HK-2 (cell line): ENCODE results near the gene TLE2.
"Not testable (repeated sequence)": the region's sequence is repeated elsewhere in the genome, so short reads cannot be mapped to it uniquely, and the experiment has no call there.

Source experiments
- DNase-seq: peaks from one replicate; pipeline ENCODE4 v3.0.0-alpha.2; 2018; ENCODE audit not compliant: unreplicated experiment

TLE2 gene

DNA sequence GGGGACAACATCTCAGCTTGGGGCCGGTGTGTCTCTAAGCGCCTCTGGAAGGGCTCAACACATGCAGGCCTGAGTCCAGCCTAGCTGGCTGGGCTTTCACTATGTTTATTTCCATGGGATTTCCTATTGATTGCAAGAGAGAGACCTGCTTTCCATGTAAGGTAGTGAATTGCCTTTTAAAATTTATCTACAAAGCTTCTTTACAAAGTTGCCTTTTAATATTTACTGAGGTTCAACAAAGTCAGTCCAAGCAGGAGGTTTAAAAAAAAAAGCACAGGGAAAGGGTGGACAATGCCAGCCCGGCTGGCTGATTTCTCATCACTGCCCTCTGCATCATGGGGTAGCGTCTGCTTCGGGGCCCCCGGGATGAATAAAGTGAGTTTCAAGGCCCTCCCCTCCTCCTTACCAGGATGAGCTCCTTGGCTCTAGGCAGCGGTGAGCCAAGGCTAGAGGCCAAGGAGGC is 15.8 kb downstream of the TLE2 start:
- no peak for DNase-seq

DNA sequence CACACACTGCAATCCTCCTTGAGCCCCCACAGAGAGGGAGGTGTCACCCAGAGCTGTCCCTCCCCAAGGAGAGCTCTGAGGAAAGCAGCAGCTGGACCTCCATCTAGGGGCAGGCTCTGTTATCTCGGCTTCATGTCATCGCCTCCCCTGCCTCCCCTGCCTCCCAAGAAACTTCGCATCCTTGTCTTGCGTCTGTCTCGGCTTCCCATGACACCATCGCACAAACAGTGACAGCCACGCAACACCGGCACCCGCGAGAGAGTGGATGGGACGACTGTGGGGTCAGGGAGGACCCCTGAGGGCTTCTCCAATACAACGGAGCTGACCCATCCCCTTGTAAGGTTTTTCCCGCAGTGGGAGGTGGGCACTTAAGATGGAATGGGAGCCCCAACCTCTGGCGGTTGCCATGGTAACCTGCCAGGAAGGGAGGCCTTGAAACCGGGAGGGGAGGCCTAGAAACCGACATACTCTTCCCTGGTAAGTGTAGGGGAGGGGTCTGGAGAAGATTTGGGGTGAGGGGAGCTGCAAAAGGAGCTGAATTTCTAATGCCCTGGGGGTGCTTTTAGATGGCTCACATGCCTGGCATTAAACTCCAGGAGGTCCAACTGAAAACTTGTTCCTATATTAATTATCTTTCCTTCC is 16.3 kb downstream of the TLE2 start:
- DNase-seq = no peak

GRCh38 chr19:3012059-3012458 is 17.0 kb downstream of the TLE2 start:
- DNase-seq = not testable (repeated sequence)

GRCh38 chr19:3010871-3011270 is 18.2 kb downstream of the TLE2 start:
- DNase-seq = no peak

DNA sequence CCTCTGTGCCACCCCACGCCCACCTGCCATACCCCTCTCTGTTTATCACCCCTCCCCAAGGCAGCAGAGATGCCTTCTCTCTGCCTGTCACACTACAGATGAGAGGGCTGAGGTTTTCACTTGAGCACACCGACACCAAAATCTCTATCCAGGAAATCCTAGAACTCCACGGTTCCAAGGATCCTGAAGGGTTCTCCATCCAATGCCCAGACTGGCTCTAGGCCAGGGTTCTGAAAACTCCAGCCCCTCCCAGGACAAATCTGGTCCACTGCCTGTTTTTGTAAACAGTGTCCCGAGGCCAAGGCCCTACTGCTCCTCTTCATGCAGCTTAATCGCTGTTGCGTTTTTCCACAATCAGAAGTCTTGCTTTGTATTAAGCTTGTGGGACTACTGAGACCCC is 20.1 kb downstream of the TLE2 start:
- DNase-seq = no peak

- DNase-seq = no peak
Measured at GRCh38 chr19:3007975-3008374, 21.1 kb downstream of the TLE2 start.

DNA sequence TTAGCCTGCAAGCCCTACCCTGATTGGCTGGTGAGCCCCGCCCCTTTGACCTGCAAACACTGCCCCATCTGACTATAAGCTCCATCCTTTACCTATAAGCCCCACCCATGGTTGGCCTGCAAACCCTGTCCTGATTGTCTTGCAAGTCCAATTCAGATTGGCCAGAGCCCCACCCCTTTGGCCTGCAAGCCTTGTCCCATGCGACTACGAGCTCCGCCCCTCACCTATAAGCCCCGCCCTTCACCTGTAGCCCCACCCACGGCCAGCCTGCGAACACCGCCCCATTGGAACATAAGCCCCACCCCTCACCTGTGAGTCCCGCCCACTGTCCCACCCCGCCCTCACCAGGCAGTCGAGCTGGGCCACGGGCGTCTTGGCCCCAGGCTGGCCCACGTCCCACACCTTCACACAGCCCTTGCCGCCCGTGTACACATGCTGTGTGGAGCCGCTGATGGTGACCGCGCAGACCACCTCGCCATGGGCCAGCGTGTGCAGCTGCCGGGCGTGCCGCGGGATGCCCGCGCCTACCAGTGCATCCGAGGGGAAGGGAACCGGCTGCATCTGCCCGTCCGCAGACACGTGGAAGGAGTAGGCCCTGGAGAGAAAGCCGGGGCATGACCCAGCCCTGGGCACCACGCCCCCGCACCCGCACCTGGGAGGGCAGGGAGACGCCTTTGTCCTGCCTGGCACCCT is 22.9 kb downstream of the TLE2 start:
- DNase-seq = no peak

DNA sequence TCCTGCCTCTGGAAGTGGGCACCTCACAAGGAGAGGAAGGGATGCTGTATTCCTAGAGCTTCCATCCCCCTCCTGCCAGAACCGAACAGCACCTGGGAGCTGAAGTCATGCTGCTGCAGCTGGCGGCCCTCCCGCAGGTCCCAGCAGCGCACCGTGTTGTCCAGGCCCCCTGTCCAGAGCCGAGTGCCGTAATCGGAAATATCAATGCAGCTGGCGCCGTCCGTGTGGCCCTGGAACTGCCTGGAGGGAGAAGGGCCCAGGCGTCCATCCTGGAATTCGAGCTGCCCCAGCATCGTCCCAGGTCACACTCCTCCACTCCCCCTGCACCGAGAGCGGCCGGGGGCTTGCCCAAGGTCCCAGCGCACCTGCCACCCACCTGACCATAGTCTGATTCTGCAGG is 23.7 kb downstream of the TLE2 start:
- no peak for DNase-seq

DNA sequence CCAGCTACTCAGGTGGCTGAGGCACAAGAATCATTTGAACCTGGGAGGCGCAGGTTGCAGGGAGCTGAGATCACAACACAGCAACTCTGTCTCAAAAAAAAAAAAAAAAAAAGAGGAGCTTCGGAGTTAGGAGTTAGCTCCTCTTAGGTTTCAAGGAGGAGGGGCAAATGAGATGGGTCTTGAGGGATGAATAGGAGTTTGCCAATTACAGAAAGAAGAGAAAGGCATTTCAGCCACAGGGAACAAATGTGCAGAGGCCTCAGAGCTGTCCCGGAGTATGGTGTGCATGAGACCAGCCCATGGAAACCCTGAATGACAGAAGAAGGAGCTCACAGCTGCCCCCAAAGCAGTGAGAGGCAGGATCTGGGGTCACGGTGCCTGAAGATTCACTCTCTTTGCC is 24.6 kb downstream of the TLE2 start:
- DNase-seq = no peak

DNA sequence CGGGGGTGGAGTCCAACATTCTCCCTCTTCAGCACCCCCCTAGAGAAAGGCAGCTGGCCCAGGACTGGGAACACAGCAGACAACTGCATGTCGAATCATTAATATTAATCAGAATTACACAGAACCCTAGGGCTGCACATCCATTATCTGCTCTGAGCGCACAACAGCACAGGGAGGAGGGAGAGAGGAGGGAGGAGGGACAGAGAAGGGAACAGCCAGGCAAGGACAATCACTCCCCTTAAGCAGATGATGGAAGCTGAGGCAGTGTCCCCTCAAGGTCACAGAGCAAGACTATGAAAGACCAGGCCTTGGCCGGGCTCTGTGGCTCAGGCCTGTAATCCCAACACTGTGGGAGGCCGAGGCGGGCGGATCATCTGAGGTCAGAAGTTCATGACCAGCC is 26.0 kb downstream of the TLE2 start:
- DNase-seq = no peak

GRCh38 chr19:3001235-3001800 is 27.8 kb downstream of the TLE2 start:
- no peak for DNase-seq

- DNase-seq = no peak
Measured at GRCh38 chr19:2998642-2999041, 30.4 kb downstream of the TLE2 start.

DNA sequence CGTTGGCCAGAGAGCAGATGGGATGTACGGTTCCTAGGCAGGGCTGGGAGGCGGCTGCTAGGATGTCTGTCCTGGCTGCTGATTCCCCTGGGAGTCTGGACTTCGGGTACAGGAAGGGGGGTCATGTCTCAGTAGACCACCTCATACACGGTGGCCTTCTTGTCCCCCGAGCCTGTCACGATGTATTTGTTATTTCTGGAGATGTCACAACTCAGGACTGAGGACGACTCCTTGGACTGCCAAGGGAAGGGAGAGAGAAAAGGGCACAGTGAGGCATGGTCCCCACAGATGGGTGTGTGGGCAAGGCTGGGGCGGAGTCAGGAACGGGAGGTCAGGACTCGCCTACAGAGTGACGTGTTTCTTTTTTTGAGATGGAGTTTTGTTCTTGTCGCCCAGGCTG is 31.4 kb downstream of the TLE2 start:
- no peak for DNase-seq

DNA sequence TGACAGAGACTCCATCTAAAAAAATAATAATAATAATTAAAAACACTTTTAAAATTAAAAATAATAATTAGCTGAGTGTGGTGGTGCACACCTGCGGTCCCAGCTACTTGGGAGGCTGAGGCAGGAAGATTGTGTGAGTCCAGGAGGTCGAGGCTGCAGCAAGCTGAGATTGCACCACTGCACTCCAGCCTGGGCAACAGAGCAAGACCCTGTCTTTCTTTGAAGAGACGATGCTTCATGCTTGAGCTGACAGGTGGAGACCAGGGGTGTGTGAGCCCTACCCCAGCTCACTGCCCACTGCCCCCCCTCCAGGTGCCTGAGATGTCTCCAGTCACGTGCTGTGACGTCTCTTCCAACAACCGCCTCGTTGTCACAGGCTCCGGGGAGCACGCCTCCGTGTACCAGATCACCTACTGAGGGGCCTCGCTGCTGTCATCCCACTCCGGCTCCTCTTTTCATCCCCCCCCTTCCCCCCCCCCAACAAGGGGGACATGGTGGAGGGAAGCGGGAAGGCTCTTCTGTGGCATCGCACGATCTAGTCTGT is 34.4 kb downstream of the TLE2 start:
- no peak for DNase-seq

DNA sequence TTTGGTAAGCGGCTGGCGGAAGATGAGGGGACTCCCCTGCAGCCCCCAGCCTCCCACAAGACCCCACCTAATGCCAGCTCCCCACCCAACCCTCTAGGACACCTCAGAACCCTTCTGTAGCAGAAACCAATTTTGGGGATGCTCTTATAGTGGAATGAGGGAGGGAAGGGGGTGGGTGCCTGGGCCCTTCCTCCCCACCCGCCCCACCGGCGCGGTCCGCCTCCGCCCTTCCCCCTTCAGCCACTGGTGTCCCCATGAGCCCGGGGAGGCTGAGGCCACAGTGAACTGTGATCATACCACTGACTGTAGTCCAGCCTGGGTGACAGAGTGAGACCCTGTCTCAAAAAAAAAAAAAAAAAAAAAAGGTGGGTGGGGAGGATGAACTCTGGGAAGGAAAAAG is 35.5 kb downstream of the TLE2 start:
- DNase-seq = no peak

DNA sequence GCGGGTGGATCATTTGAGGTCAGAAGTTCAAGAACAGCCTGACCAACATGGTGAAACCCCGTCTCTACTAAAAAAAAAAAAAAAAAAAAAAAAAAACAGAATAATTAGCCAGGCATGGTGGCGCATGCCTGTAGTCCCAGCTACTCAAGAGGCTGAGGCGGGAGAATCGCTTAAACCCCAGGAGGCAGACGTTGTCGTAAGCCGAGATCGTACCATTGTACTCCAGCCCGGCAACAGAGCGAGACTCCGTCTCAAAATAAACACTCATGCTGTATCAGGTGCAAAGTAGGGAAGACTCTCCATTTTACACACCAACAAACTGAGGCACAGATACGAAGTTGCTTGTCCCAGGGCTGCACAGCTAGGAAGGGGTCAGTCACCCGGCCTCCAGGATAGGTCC is 36.1 kb downstream of the TLE2 start:
- no peak for DNase-seq

- not testable (repeated sequence) for DNase-seq
Measured at GRCh38 chr19:2992333-2992732, 36.7 kb downstream of the TLE2 start.

DNA sequence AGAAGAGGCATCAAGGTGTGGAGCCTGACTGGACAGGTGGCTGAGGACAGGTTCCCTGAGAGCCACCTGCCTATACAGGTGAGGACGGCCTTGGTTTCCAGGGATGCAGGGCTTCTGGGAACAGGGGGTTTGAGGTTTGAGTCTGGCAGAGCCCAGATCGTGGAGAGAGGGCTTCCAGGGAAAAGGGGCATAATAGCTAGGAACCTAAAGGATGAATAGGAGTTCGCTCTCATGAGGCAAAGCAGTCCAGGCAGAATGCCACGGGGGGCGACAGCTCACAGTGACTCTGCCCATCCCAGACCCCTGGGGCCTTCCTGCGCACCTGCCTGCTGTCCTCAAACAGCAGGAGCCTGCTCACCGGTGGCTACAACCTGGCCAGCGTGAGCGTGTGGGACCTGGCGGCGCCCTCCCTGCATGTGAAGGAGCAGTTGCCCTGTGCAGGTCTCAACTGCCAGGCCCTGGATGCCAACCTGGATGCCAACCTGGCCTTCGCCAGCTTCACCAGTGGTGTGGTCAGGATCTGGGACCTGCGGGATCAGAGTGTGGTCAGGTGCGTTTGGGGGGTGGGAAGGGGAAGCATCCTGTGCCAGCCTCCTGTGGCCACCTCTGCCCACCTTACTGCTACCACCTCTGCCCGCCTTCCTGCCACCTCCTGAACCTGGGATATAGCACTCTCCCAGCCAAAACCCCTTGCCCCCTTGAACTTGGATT is 39.7 kb downstream of the TLE2 start:
- no peak for DNase-seq

DNA sequence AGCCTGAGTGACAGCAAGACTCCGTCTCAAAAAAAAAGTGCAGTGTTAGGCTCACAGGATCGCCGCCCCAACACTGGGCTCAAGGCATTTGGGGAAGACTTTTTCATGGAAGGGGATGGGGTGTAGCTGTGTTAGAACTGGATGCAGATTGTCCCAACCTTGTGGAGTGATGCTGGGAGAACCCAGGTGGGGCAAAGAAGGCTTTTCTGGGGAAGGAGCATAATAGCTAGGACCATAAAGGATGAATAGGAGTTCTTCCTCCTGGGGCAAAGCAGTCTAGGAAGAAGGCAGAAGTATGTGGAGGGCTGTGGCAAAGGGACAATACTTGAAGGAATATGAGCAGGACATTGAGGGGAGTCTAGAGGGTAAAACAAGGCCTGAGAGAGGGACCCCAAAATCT is 40.5 kb downstream of the TLE2 start:
- DNase-seq = no peak

DNA sequence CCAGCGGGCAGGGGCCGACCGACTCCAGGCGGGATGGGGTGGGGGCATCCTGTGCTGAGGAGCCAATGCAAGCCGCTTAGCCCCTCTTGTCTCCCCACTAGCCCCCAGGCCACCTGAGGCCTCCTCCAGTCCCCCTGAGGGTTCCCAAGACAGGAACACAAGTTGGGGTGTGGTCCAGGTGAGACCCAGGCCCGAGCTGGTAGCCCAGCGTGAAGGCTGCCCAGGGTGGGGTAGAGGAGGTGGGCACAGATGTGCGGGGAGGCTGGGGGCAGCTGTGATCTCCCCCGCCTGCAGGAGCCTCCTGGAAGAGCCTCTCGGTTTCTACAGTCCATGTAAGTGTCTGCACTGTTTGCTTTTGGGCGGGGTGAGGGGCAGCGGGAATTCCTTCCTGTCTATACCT is 41.3 kb downstream of the TLE2 start:
- no peak for DNase-seq

- no peak for DNase-seq
Measured at GRCh38 chr19:2986951-2987524, 42.0 kb downstream of the TLE2 start.

DNA sequence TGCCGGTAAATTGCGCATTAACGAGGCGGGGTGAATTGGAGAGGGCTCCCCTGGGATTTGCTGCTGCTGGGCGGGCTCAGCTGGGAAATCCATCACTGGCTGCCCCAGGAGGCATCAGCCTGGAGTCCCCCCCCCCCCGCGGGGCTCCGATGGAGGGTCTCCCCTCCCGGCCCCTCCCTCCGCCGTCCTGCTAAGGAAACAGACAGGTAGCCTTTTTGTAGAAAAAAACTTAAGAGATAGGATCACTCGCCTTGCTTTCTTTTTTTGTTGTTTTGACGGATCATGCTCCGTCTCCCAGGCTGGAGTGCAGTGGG is 44.9 kb downstream of the TLE2 start:
- no peak for DNase-seq
